ENCODE data around the gene UBXN10. TPM values are rescaled to one million over a fixed set of nuclear protein-coding genes. Genes with fewer than 3 reads are reported as not detected.

UBXN10 gene
- total and polyA plus RNA-seq, 2 of the 8 experiments (the other 6 are each of a cell fraction or from before 2014, with no cell fraction given) = 0.43 to 0.68 TPM

DNA sequence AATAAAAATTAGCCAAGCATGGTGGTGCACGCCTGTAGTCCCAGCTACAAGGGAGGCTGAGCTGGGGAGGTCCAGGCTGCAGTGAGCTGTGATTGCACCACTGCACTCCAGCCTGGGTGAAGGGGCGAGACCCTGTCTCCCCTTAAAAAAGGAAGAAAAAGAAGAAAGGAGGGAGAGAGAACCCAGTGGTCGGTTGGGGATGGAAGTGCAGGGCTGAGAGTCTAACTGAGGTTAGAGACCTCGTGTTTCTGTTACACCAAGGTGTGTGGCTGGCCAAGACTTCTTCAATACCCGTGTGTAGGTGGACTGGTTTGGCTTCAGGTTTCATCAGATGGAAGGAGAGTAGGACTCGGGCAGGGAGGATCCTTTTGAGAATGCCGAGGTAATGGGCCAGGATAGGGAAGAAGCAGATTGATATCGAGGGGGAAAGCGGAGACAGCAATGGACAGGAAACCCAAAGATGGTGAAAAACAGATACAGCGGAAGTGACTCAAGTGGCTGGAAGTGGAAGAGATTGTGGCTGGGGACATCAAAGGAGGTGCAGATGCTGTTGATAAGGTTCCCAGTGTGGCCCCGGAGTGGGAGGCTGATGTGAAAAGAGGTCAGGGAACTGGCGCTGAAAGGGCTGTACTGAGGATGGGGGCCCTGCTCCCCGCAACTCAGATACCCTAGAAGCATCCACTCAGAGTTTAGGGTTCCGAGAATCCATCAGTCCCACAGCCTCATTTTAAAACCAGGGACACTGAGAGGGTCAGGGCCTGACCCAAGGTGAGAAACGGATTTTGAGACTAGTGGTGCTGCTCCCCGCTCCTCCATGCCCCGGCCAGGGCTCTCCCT lies 681 bp upstream of the UBXN10 start (continued):
- TF ChIP-seq SP4 (IDR thresholded peaks at IDR 0.05; ENCODE audit: low read length) (no peak), EP300 (IDR thresholded peaks at IDR 0.05; ENCODE audit: borderline replicate concordance in 1 of 2, low read depth in 2 of 2, low read length in 2 of 2) (no peak), SIN3A (conservative IDR thresholded peaks at IDR 0.05 in 1 of 2, IDR thresholded peaks at IDR 0.05 in 1 of 2; ENCODE audit: low read depth in 1 of 2, low read length in 2 of 2) (no peak), ASH2L (IDR thresholded peaks at IDR 0.05; ENCODE audit: low read length) (no peak), HDAC6 (IDR thresholded peaks at IDR 0.05; ENCODE audit: low read depth, low read length) (no peak), RXRA (IDR thresholded peaks at IDR 0.05; ENCODE audit: insufficient read depth, low read depth, low read length) (no peak), GABPA (IDR thresholded peaks at IDR 0.05; ENCODE audit: borderline replicate concordance, insufficient read depth, low read length) (no peak), SIX5 (IDR thresholded peaks at IDR 0.05; ENCODE audit: low read depth, low read length) (no peak), YY1 (IDR thresholded peaks at IDR 0.05; ENCODE audit: low read depth, low read length) (no peak)
- TF ChIP-seq, protein P1, sequence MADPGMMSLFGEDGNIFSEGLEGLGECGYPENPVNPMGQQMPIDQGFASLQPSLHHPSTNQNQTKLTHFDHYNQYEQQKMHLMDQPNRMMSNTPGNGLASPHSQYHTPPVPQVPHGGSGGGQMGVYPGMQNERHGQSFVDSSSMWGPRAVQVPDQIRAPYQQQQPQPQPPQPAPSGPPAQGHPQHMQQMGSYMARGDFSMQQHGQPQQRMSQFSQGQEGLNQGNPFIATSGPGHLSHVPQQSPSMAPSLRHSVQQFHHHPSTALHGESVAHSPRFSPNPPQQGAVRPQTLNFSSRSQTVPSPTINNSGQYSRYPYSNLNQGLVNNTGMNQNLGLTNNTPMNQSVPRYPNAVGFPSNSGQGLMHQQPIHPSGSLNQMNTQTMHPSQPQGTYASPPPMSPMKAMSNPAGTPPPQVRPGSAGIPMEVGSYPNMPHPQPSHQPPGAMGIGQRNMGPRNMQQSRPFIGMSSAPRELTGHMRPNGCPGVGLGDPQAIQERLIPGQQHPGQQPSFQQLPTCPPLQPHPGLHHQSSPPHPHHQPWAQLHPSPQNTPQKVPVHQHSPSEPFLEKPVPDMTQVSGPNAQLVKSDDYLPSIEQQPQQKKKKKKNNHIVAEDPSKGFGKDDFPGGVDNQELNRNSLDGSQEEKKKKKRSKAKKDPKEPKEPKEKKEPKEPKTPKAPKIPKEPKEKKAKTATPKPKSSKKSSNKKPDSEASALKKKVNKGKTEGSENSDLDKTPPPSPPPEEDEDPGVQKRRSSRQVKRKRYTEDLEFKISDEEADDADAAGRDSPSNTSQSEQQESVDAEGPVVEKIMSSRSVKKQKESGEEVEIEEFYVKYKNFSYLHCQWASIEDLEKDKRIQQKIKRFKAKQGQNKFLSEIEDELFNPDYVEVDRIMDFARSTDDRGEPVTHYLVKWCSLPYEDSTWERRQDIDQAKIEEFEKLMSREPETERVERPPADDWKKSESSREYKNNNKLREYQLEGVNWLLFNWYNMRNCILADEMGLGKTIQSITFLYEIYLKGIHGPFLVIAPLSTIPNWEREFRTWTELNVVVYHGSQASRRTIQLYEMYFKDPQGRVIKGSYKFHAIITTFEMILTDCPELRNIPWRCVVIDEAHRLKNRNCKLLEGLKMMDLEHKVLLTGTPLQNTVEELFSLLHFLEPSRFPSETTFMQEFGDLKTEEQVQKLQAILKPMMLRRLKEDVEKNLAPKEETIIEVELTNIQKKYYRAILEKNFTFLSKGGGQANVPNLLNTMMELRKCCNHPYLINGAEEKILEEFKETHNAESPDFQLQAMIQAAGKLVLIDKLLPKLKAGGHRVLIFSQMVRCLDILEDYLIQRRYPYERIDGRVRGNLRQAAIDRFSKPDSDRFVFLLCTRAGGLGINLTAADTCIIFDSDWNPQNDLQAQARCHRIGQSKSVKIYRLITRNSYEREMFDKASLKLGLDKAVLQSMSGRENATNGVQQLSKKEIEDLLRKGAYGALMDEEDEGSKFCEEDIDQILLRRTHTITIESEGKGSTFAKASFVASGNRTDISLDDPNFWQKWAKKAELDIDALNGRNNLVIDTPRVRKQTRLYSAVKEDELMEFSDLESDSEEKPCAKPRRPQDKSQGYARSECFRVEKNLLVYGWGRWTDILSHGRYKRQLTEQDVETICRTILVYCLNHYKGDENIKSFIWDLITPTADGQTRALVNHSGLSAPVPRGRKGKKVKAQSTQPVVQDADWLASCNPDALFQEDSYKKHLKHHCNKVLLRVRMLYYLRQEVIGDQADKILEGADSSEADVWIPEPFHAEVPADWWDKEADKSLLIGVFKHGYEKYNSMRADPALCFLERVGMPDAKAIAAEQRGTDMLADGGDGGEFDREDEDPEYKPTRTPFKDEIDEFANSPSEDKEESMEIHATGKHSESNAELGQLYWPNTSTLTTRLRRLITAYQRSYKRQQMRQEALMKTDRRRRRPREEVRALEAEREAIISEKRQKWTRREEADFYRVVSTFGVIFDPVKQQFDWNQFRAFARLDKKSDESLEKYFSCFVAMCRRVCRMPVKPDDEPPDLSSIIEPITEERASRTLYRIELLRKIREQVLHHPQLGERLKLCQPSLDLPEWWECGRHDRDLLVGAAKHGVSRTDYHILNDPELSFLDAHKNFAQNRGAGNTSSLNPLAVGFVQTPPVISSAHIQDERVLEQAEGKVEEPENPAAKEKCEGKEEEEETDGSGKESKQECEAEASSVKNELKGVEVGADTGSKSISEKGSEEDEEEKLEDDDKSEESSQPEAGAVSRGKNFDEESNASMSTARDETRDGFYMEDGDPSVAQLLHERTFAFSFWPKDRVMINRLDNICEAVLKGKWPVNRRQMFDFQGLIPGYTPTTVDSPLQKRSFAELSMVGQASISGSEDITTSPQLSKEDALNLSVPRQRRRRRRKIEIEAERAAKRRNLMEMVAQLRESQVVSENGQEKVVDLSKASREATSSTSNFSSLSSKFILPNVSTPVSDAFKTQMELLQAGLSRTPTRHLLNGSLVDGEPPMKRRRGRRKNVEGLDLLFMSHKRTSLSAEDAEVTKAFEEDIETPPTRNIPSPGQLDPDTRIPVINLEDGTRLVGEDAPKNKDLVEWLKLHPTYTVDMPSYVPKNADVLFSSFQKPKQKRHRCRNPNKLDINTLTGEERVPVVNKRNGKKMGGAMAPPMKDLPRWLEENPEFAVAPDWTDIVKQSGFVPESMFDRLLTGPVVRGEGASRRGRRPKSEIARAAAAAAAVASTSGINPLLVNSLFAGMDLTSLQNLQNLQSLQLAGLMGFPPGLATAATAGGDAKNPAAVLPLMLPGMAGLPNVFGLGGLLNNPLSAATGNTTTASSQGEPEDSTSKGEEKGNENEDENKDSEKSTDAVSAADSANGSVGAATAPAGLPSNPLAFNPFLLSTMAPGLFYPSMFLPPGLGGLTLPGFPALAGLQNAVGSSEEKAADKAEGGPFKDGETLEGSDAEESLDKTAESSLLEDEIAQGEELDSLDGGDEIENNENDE (IDR thresholded peaks at IDR 0.05; ENCODE audit: insufficient replicate concordance, low read length) = no peak
